Measurements from ENCODE around the gene RTN1.
A peak's percentile ranks its signal among the peaks of the same experiment; 100 is the strongest.

Gene RTN1

DNA sequence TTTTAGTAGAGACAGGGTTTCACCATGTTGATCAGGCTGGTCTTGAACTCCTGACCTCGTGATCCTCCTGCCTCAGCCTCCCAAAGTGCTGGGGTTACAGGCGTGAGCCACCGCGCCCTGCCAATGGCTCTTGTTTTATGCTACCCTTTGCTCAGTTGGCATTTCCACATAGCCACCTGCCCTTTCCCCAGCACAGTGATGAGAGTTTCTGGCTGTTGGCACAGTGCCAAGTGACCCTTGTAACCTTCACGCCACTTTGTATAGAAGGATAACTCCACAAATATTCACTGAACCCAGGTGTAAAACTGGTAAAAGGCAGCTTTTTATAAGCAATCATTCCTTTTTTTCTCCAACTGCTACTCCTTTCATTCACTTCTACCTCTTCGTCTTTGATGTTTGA, 275.5 kb downstream of the RTN1 start:
- H3K4me3 ChIP-seq (ENCODE audit: control insufficient read depth, low read depth, low read length) = no peak overlapping the region
- TF ChIP-seq, protein P1, sequence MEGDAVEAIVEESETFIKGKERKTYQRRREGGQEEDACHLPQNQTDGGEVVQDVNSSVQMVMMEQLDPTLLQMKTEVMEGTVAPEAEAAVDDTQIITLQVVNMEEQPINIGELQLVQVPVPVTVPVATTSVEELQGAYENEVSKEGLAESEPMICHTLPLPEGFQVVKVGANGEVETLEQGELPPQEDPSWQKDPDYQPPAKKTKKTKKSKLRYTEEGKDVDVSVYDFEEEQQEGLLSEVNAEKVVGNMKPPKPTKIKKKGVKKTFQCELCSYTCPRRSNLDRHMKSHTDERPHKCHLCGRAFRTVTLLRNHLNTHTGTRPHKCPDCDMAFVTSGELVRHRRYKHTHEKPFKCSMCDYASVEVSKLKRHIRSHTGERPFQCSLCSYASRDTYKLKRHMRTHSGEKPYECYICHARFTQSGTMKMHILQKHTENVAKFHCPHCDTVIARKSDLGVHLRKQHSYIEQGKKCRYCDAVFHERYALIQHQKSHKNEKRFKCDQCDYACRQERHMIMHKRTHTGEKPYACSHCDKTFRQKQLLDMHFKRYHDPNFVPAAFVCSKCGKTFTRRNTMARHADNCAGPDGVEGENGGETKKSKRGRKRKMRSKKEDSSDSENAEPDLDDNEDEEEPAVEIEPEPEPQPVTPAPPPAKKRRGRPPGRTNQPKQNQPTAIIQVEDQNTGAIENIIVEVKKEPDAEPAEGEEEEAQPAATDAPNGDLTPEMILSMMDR (IDR thresholded peaks at IDR 0.05; ENCODE audit: control insufficient read depth, insufficient read depth, low read depth, low read length, missing control alignments) = no peak
- DNase-seq (ENCODE audit: low read depth) = no peak

DNA sequence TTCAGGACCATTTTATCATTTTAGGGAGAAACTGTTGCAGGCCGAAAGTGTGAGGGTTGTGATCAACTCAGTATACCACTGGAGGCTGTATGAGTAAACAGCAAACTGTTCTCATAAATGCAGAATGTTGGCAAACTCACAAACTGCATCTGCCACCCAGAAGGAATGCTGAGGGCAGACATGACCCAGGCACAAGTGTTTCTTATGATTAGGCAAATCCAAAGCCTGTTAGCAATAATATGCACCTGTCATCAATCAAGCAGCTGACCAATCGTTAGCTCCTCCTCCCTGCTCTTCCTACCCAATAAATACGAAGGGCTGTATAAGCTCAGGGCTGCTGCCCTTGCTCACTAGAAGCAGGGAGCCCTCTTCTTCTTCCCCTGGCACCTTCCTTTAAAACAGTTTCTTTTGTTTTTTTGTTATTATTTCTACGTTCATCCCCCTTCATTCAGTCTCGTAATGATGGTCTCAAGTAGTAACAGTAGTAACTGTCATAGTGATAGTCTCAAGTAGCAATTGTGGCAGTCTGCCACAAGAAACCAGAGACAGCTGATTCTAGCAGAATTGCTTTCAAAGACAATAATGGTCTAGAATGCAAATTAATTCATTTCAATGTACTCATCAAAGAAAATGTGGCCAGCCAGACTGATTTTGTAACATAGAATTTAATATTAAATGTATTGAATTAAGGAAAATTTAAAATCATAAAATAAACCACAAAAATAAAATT, 278.8 kb downstream of the RTN1 start:
- H3K4me3 ChIP-seq (ENCODE audit: control insufficient read depth, low read depth, low read length) = no peak overlapping the region
- TF ChIP-seq, protein P1 (IDR thresholded peaks at IDR 0.05; ENCODE audit: control insufficient read depth, insufficient read depth, low read depth, low read length, missing control alignments) = no peak
- DNase-seq (ENCODE audit: low read depth) = no peak

DNA sequence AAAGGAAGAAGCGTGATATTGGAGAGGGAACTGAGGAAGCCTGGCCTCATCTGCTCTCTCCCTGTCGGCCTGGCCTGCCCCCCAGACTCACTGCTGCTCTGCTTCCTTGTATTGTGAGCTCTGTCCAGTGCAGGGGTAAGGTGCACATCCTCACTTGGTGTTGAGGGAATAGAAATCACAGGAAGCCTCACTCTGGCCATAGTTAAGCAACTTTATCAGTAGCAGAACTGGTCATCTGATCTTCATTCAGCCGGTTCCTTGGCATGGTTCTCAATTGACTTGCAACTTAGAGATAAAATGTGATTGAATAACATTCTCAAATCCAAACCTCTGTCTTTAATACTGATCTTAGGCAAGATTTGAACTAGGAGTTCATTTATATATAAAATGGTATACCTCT, 282.5 kb downstream of the RTN1 start:
- no peak overlapping the region for H3K4me3 ChIP-seq (ENCODE audit: control insufficient read depth, low read depth, low read length)
- TF ChIP-seq, protein P1 (IDR thresholded peaks at IDR 0.05; ENCODE audit: control insufficient read depth, insufficient read depth, low read depth, low read length, missing control alignments) = no peak
- DNase-seq (ENCODE audit: low read depth) = no peak

DNA sequence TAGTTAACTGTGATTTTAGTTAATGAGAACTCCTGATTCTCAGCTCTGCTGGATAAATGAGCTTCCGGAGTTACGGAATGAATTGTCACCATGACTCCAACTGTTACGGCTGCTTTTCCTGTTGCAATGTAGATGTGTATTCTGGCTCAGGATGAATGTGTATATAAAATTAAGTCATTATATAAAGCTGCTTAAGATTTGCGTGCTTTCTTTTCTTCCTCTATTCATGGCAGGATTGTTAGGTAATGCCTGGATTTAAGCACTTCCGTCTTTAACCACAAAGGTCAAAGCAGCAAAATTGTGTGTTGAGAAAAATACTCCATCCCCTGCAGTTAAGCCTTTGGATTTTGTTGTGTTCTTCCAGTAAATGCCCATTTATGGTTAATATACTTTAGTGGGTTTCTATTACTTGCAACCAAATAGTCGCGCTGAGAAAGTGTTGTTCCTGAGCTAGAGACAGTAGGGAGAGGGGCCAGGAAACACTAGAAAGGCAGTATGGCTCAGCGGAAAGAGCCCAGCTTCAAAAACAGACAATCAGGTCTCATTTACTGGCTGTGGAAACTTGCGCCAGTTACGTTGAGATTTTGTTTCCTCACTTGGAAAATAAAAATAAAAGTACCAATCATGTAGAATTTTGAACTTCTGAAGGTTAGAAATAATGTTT, 284.6 kb downstream of the RTN1 start:
- TF ChIP-seq, protein P1 (IDR thresholded peaks at IDR 0.05; ENCODE audit: control insufficient read depth, insufficient read depth, low read depth, low read length, missing control alignments) = no peak
- H3K4me3 ChIP-seq (ENCODE audit: control insufficient read depth, low read depth, low read length) = no peak overlapping the region
- peak; percentile 49 for DNase-seq (ENCODE audit: low read depth)

DNA sequence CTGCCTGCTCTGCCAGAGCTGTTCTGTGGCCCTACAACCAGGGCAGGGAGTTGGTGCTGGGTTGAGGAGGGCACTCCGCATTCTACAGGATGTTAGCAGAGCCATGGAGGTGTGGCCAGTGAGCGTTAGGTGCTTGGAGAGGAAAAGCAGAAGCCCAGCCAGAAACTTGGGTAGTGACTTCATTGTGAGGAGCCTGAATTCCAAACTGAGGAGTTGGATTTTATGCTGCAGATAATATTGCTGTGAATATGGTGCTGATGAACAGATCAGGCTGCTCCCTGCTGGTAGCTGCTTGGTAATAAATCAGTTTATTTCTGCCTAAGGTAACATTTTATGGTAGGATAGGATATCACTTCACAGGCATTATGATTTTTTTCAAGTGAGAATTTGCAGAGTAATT, 286.8 kb downstream of the RTN1 start:
- peak; percentile 4 for DNase-seq (ENCODE audit: low read depth)
- no peak overlapping the region for H3K4me3 ChIP-seq (ENCODE audit: control insufficient read depth, low read depth, low read length)
- TF ChIP-seq, protein P1 (IDR thresholded peaks at IDR 0.05; ENCODE audit: control insufficient read depth, insufficient read depth, low read depth, low read length, missing control alignments) = peak; percentile 24

DNA sequence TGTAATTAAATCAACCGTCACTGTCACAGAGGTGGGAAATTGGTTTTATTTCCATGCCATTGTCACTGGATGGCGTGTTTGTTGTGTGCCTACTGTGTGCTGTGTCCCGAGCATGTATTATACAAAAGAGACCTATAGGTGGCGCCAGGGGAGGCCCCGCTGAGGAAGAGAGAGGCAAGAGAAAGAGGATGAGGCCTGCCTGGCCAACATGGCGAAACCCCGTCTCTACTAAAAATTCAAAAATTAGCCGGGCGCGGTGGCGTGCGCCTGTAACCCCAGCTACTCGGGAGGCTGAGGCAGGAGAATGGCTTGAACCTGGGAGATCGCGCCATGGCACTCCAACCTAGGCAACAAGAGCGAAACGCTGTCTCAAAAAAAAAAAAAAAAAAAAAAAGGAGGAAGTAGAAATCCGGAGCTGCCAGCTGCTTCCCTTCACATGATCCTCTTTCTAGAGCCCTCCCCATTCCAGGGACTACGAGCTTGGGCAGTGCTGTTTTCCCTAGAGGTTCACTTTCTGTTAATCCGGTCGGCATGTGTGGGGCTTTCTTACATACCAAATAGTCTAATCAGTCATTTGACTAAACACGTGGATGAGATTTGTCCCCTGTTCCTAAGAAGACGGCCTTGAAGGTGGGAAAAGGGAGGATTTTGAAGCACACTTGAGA, 287.6 kb downstream of the RTN1 start:
- TF ChIP-seq, protein P1 (IDR thresholded peaks at IDR 0.05; ENCODE audit: control insufficient read depth, insufficient read depth, low read depth, low read length, missing control alignments) = no peak
- H3K4me3 ChIP-seq (ENCODE audit: control insufficient read depth, low read depth, low read length) = no peak overlapping the region
- DNase-seq (ENCODE audit: low read depth) = no peak
